SH-SY5Y (cell line): ENCODE data around the gene SKAP1.

ENCODE experiments used
- GATA2 ChIP-seq: IDR thresholded peaks from 2 replicates; pipeline ENCODE4 v1.6.1; 2011; ENCODE audit warnings: mild to moderate bottlenecking, low read depth, low read length
- GATA3 ChIP-seq: IDR thresholded peaks from 2 replicates; pipeline ENCODE4 v1.6.1; 2011; ENCODE audit warnings: low read depth, mild to moderate bottlenecking, low read length, moderate library complexity

- TF ChIP-seq GATA2 (no peak), GATA3 (no peak)
Observed at GRCh38 chr17:48131216-48131824, 298.7 kb downstream of the SKAP1 start.
